ENCODE data around the gene PCBD1.

DNA sequence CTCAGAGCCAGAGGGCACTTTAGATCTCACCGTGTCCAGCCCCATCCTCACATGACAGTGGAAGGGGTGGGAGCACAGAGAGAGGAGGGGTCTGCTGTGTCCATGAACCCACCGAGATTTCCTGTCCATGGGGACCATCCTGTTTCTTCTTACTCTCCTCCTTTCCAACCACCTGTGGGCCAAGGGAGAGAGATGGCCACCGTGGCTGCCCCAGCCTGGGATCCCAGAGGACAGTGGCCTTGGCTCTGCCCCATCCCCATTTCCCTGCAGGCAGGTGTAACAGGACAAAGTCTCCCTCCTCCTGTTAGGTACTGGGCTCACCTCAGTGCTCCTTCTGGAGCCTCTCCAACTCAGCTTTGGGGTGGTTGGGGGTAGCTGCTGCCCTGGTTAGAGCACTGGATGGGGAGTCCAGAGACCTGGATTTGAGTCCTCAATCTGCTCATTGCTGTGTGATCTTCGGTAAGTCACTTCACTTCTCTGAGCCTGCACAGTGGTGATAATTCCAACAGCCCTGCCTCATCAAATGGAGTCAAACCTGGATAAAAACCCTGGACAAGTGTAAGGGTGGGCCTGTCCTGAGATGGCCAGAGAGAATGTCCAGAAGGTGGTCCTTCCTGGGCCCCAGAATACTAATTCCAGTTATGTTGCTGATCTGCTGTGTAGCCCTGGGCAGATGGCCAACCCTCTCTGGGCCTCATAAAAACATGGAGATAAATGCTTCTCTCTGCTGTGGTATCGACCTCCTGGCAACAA is 17.8 kb upstream of the PCBD1 start:
- TF ChIP-seq, protein P1, sequence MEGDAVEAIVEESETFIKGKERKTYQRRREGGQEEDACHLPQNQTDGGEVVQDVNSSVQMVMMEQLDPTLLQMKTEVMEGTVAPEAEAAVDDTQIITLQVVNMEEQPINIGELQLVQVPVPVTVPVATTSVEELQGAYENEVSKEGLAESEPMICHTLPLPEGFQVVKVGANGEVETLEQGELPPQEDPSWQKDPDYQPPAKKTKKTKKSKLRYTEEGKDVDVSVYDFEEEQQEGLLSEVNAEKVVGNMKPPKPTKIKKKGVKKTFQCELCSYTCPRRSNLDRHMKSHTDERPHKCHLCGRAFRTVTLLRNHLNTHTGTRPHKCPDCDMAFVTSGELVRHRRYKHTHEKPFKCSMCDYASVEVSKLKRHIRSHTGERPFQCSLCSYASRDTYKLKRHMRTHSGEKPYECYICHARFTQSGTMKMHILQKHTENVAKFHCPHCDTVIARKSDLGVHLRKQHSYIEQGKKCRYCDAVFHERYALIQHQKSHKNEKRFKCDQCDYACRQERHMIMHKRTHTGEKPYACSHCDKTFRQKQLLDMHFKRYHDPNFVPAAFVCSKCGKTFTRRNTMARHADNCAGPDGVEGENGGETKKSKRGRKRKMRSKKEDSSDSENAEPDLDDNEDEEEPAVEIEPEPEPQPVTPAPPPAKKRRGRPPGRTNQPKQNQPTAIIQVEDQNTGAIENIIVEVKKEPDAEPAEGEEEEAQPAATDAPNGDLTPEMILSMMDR (IDR thresholded peaks at IDR 0.05): no peak
- no peak for TF ChIP-seq POLR2A (IDR thresholded peaks at IDR 0.05)
